K562 treated with DMSO at 1 percent for 24 hours (cell line): ENCODE results near the gene TEX11. TPM values are rescaled to one million over a fixed set of nuclear protein-coding genes. Genes with fewer than 3 reads are reported as not detected.

Experiments used
- total RNA-seq: library from RNA; unstranded; fragments of 300-600 nt; gene quantifications from 2 replicates; pipeline ENCODE4 v1.2.3, GENCODE V29; 2022; ENCODE audit warnings: low read depth; ENCODE audit not compliant: insufficient read depth

The TEX11 gene
- 0.65 and 0.86 TPM in 2 replicates for total RNA-seq

DNA sequence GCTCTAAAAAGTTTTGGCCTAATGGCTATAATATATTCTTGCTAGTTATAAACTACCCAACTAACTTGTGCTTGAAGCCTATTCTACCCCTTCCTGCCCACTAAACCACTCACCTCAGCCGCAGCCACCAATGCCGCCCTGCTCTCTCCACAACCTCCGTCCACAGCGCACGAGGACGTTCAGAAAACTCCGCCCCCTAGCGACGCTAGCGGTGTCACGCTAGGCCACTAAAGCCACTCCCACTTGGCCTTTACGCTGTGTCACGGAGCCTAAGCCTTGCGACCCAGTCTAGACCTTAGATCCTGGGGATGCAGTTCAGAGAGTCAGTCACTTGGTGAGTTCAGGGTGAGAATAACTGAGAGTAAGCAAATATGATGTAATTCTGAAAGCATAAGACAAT, at the start of gene TEX11:
Gene TEX11 (minus strand): TSS at position 171 of the 400 bp plus-strand sequence. CDS start 922 bp downstream, outside the sequence.

Other genes starting within 250 kb of the TEX11 start
- gene SLC7A3, start 22.4 kb upstream of the TEX11 start, total RNA-seq = not detected in 2 replicates
- 34.7 and 37.1 TPM in 2 replicates for gene SNX12, start 159.6 kb upstream of the TEX11 start, total RNA-seq
- gene FOXO4, start 187.1 kb upstream of the TEX11 start, total RNA-seq = 23.0 and 29.0 TPM in 2 replicates
- 1.0 TPM in 1 of 2 replicates, not detected in the other for gene CXorf65, start 198.0 kb upstream of the TEX11 start, total RNA-seq
- 9.4 and 9.7 TPM in 2 replicates for gene IL2RG, start 202.9 kb upstream of the TEX11 start, total RNA-seq
- gene MED12, start 209.9 kb upstream of the TEX11 start, total RNA-seq = 31.6 and 35.0 TPM in 2 replicates
- 2.3 TPM in 2 replicates for gene NLGN3, start 236.1 kb upstream of the TEX11 start, total RNA-seq